Ishikawa (cell line): Measurements from ENCODE around the gene METTL17.

Experiments used
- CEBPB ChIP-seq: IDR thresholded peaks from 2 replicates; pipeline ENCODE4 v1.6.1; 2012
- CREB1 ChIP-seq: IDR thresholded peaks from 2 replicates; pipeline ENCODE4 v1.6.1; 2012; ENCODE audit warnings: low read depth
- EGR1 ChIP-seq: IDR thresholded peaks from 2 replicates; pipeline ENCODE4 v1.6.1; 2012
- EP300 ChIP-seq: IDR thresholded peaks from 2 replicates; pipeline ENCODE4 v1.6.1; 2012; ENCODE audit warnings: borderline replicate concordance
- FOXM1 ChIP-seq: IDR thresholded peaks from 2 replicates; pipeline ENCODE4 v1.6.1; 2012; ENCODE audit warnings: low read depth, borderline replicate concordance
- MAX ChIP-seq: IDR thresholded peaks from 2 replicates; pipeline ENCODE4 v1.6.1; 2012
- NFIC ChIP-seq: IDR thresholded peaks from 2 replicates; pipeline ENCODE4 v1.6.1; 2012
- RAD21 ChIP-seq: IDR thresholded peaks from 2 replicates; pipeline ENCODE4 v1.6.1; 2012; ENCODE audit warnings: low read depth
- REST ChIP-seq: IDR thresholded peaks from 2 replicates; pipeline ENCODE4 v1.6.1; 2012; ENCODE audit warnings: low read depth, mild to moderate bottlenecking
- TAF1 ChIP-seq: IDR thresholded peaks from 2 replicates; pipeline ENCODE4 v1.6.1; 2012; ENCODE audit warnings: low read depth, mild to moderate bottlenecking
- TCF12 ChIP-seq: IDR thresholded peaks from 2 replicates; pipeline ENCODE4 v1.6.1; 2012; ENCODE audit warnings: low read depth
- TEAD4 ChIP-seq: IDR thresholded peaks from 2 replicates; pipeline ENCODE4 v1.6.1; 2012
- USF1 ChIP-seq: IDR thresholded peaks from 2 replicates; pipeline ENCODE4 v1.6.1; 2012
- YY1 ChIP-seq: IDR thresholded peaks from 2 replicates; pipeline ENCODE4 v1.6.1; 2012; ENCODE audit warnings: low read depth
- ZBTB7A ChIP-seq: IDR thresholded peaks from 2 replicates; pipeline ENCODE4 v1.6.1; 2012; ENCODE audit warnings: low read depth

The METTL17 gene

GRCh38 chr14:21037156-21037555 is 47.4 kb downstream of the METTL17 start:
- TF ChIP-seq ZBTB7A: no peak
- TF ChIP-seq TCF12: no peak
- TF ChIP-seq TAF1: no peak
- TF ChIP-seq CREB1: no peak
- no peak for TF ChIP-seq RAD21

GRCh38 chr14:21038441-21039422 is 49.0 kb downstream of the METTL17 start:
- no peak for TF ChIP-seq FOXM1
- TF ChIP-seq TCF12: no peak
- no peak for TF ChIP-seq MAX
- no peak for TF ChIP-seq RAD21
- TF ChIP-seq NFIC: no peak
- TF ChIP-seq CREB1: no peak
- TF ChIP-seq ZBTB7A: no peak
- no peak for TF ChIP-seq YY1
- no peak for TF ChIP-seq TEAD4
- no peak for TF ChIP-seq USF1
- no peak for TF ChIP-seq EGR1
- no peak for TF ChIP-seq CEBPB
- no peak for TF ChIP-seq REST
- TF ChIP-seq EP300: no peak
- TF ChIP-seq TAF1: no peak

- no peak for TF ChIP-seq EP300
- TF ChIP-seq RAD21: peak; percentile 77
These were observed 50.0 kb downstream of the METTL17 start for GRCh38 chr14:21039585-21040369.

GRCh38 chr14:21040370-21040925 is 50.7 kb downstream of the METTL17 start:
- no peak for TF ChIP-seq EP300
- TF ChIP-seq TCF12: no peak
- TF ChIP-seq USF1: no peak
- TF ChIP-seq MAX: no peak

- TF ChIP-seq TCF12 (no peak), FOXM1 (no peak), CREB1 (no peak), YY1 (no peak), ZBTB7A (no peak), NFIC (no peak)
These were observed 52.1 kb downstream of the METTL17 start, which contains the start of gene RNASE7 for GRCh38 chr14:21041676-21042433. RNASE7 (plus strand) TSS chr14:21042362; CDS start chr14:21042993, 631 bp downstream.

- no peak for TF ChIP-seq TAF1
- TF ChIP-seq TCF12: no peak
- TF ChIP-seq EP300: no peak
- TF ChIP-seq RAD21: no peak
- no peak for TF ChIP-seq CREB1
- no peak for TF ChIP-seq NFIC
- no peak for TF ChIP-seq REST
- TF ChIP-seq YY1: no peak
- no peak for TF ChIP-seq ZBTB7A
- TF ChIP-seq MAX: no peak
These were observed 53.1 kb downstream of the METTL17 start for GRCh38 chr14:21042918-21043317.
